MV-4-11 (cell line): Measurements from ENCODE around the gene SON.
A peak's percentile ranks its signal among the peaks of the same experiment; 100 is the strongest.
"Not testable (repeated sequence)": the region's sequence is repeated elsewhere in the genome, so short reads cannot be mapped to it uniquely, and the experiment has no call there.

Source experiments
- DNase-seq: peaks from one replicate; lab custom pipeline; 2025; lab: John Stamatoyannopoulos, UW

Gene SON, protein sequence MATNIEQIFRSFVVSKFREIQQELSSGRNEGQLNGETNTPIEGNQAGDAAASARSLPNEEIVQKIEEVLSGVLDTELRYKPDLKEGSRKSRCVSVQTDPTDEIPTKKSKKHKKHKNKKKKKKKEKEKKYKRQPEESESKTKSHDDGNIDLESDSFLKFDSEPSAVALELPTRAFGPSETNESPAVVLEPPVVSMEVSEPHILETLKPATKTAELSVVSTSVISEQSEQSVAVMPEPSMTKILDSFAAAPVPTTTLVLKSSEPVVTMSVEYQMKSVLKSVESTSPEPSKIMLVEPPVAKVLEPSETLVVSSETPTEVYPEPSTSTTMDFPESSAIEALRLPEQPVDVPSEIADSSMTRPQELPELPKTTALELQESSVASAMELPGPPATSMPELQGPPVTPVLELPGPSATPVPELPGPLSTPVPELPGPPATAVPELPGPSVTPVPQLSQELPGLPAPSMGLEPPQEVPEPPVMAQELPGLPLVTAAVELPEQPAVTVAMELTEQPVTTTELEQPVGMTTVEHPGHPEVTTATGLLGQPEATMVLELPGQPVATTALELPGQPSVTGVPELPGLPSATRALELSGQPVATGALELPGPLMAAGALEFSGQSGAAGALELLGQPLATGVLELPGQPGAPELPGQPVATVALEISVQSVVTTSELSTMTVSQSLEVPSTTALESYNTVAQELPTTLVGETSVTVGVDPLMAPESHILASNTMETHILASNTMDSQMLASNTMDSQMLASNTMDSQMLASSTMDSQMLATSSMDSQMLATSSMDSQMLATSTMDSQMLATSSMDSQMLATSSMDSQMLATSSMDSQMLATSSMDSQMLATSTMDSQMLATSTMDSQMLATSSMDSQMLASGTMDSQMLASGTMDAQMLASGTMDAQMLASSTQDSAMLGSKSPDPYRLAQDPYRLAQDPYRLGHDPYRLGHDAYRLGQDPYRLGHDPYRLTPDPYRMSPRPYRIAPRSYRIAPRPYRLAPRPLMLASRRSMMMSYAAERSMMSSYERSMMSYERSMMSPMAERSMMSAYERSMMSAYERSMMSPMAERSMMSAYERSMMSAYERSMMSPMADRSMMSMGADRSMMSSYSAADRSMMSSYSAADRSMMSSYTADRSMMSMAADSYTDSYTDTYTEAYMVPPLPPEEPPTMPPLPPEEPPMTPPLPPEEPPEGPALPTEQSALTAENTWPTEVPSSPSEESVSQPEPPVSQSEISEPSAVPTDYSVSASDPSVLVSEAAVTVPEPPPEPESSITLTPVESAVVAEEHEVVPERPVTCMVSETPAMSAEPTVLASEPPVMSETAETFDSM (N-terminal part only)

DNA sequence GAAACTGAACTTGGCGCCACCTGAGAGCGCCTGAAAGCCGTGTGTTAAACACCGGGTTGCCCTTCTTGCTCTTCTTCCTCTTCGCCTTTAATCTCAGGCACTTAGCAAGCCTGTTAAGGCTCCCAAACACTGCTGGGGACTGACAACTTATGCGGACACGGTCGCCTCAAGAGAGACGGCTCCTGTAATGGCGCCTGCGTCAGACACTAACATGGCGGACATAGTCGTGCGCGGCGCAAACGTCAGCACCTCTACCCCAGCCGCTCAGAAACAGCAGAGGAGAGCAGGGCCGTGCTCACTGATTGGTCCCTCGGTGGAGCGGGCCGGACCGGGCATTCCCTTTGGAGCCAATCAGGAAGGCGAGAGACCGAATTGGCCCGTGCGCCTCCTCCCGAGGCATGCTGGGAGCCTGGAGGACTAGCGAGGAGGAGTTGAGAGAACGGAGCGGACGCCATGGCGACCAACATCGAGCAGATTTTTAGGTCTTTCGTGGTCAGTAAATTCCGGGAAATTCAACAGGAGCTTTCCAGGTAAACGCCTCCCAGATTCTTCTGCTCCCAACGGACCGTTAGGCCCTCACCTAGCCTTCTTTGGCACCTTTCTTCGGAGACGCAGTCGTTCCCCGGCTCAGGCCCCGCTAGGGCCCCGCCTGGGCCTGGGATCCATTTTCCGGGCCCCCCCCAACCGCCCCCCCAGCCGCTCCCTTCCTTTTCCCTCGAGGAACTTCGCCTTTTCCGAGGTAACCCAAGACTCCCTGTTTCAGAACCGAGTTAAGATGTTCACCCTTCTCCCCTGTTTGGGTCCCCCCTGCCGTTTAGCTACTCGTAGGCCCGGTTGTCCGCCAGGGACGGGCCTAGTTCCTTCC is at the start of gene SON:
Gene SON, plus strand, starts transcription at position 399 of the 865 bp plus-strand sequence. Its CDS starts 55 bp downstream, at position 454.
- peak; percentile 98 for DNase-seq

DNA sequence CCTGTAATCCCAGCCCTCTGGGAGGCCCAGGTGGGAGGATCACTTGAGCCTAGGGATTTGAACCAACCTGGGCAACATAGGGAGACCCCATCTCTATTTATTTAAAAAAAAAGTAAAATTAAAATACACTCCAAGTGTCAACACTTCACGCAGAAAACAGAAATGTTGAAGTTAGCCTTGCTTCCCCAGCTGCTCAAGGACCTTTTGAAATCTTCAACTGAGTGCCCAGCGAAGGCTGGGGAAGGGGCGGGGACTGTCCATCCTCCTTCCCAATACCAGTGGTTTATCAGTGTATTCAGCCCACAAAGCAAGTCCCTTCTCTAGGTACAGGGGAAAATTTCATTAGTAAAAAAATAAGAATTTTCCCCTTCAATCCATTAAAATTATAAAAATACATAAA is 49.1 kb upstream of the SON start:
- DNase-seq, result no peak

DNA sequence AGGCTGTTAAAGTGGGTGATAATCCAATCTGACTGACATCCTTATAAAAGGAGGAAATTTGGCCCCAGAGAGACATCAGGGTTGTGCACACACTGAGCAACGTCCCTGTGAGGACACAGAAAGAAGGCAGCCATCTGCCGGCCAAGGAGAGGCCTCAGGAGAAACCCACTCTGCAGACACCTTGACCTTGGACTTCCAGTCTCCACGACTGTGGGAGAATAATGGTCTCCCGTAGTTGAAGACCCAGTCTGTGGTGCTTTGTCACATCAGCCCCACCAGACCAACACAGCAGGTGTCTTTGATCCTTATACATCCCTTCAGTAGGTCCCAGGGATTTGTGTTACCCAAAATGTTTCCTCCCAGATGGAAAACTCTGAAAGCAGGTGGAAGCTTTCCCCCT is 47.1 kb upstream of the SON start:
- DNase-seq, result no peak

DNA sequence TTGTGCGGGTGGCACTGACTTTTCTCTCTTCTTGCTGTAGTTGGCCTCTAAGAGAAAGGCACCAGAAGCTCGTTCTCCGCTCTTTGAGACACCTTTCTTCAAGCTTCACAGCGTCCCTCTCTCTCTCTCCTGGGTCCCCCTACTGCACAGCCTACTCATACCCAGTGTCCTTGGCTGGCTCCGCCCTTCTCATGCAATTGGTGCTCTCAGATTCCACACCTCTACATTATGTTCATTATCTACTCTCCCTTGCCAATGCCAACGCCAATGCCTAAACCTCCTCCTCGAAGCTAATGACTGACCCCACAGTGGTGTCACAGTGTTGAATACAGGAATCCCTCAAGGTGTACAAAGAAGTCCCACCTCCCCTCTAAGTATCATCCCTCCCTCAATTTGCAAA is 46.5 kb upstream of the SON start:
- no peak for DNase-seq

DNA sequence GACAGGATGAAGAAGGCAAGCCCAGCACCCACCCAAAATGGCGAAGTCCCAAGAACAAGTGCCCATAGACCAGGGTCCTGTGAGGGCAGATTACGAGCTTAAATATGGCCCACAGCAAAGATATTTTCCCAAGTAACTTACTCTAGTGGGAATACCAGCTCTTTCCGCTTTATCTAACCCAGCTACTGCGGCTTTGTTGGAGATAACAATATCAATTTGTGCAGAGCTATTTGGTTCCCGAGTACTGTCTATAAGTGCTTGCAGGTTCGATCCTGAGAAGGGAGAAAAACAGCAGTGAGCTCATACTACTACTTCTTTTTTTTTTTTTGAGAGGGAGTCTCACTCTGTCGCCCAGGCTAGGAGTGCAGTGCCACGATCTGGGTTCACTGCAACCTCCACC is 37.0 kb upstream of the SON start:
- no peak for DNase-seq

DNA sequence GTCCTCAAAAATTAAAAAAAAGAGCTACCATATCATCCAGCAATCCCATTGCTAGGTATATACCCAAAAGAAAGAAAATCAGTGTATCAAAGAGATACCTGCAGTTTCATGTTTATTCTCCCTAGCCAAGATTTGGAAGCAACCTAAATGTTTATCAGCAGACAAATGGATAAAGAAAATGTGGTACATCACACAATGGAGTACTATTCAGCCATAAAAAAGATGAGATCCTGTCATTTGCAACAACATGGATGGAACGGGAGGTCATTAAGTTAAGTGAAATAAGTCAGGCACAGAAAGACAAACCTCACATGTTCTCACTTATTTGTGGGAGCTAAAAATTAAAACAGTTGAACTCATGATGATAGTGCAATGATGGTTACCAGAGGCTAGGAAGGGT is 35.8 kb upstream of the SON start:
- not testable (repeated sequence) for DNase-seq

DNA sequence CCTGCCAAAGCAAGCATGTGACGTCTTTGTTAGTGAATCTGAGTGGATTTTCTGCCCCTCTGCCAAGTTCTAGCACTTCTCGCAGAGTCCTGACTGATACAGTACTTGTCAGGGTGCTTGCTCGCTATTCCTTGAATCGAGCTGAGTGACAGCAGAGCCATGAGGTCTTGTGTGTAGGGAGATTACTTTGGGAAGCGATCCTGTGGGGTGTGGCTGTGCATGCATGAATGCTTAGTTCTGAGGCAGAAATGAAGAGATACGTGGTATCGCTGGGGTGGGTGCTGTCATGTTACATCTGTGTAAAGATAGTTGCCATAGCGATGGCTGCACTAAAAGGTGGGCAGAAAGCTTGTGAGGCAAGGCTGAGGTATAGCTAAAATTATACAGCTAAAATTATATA is 32.0 kb upstream of the SON start:
- no peak for DNase-seq

DNA sequence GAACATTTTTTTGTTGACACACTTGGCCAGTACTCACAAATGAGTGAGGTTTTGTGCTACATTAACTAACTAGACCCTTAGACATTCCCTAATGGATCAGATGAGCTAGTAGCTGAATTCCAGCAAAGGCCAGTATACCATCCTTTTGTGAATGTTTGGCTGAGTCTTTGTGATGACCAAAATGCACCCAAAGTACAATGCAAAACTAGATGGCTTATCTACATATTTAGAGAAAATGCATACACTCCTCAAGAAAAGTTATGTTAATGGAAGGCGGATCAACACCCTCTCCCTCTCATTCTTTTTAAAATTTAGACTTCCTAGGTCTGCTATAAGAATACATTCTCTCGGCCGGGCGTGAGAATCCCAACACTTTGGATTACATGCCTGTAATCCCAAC is 31.2 kb upstream of the SON start:
- no peak for DNase-seq

DNA sequence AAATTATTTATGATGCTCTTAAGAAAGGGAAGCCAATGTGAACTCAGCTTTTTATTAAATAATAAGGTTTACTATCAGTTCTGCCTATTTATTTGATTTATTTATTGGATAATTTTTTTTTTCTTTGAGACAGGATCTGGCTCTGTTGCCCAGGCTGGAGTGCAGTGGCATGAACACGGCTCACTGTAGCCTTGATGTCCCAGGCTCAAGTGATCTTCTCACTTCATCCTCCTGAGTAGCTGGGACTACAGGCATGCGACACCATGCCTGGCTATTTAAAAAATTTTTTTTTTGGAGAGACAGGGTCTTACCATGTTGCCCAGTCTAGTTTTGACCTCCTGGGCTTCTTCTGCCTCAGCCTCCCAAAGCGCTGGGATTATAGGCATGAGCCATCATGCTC is 30.4 kb upstream of the SON start:
- DNase-seq, result no peak

DNA sequence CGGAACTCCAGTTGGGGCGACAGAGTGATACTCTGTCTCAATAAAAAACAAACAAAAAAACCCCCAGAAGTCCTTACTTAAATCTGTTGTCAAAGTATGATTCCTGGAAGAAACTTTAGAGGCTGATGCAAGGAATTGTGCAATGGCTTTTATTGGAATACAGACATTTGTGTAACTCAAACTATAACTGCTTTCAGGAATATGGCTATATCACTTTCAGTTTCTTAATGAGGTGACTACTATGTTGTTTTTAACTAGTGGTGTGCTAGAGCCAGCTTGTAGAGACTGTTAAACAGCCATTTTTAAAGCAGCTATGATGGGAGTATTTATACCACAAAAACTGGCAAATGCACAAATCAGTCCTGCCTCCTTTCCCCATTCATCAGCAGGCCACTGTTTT is 28.6 kb upstream of the SON start:
- DNase-seq, result peak; percentile 48

DNA sequence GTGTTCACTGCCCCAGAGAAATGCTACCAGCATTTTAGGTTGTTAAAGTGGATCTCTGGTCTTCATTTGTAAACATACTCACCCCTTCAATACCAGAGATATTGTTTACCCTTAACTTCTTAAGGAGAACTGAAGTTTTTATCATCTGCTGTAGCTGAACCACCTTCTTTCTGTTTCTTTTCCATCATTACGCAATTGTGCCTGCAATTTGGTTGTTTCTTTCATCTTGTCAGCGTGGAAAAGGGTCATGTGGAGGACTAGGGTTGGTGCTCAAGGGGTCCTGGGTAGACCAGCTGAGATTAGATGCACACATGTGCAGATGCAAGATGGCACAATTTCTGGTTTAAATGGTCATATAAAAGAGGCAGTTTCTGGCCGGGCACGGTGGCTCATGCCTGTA is 23.9 kb upstream of the SON start:
- DNase-seq, result peak; percentile 14

DNA sequence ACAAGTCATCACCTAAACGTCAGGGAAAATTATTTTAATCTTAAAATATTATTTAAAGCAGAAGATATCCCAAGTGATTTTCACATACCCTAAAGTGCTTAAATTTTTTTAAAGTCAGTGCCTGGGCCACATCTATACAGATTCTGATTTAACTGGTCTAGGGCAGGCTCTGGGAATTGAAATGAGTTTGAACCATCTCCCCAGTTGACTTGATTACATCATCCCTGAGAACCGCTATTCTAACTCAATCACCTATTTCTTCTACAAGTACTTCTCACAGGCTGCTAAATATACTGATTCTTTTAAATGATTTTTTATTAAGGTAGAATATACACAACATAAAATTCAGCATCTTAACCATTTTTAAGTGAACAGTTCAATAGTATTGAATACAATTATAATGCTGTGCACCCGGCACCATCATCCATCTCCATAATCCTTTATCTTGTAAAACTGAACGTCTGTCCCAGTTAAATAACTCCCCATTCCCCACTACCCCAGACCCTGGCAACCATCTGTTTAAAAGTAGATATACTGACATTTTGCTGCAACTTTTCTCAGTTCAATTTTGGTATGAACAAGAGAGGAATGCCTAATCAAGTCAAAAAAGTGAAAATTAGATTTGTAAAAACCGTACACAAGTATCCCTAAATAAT is 20.4 kb upstream of the SON start:
- DNase-seq, result no peak

DNA sequence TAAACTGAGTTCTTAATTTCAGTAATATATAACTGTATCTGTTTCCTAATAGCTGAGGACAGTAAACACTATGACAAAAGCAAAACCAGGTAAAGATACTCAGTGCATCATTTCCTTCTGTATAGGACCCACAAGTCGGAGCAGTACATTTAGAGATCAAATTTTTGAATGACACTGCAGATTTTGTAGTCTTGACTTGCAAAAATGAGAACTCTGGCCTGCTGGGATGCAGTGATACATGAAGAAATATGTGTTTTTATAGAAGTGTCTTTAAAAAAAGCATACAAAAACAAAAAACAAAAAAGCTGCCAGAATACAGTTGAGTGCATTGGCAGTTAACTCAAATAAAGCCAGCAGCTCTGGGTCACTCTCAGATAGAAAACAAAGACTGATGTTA is 19.9 kb upstream of the SON start:
- no peak for DNase-seq

DNA sequence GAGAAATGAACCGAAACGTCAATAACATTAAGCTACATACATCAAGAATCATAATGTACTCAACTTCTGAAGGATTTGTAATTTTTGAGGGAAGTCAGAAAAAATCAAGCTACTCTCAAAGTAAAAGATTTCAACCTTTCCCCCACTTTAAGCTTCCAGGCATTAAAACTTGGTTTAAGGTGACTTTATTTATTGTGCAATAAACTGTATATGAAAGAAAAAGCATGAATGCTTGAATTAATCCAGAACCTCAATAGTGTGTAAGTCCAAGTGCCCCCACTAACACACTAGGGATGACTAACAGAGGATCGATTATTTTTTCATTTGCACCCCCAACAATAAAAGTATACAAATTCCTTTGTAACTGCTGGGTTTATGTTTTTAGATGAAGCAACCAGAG is 11.8 kb upstream of the SON start:
- no peak for DNase-seq

DNA sequence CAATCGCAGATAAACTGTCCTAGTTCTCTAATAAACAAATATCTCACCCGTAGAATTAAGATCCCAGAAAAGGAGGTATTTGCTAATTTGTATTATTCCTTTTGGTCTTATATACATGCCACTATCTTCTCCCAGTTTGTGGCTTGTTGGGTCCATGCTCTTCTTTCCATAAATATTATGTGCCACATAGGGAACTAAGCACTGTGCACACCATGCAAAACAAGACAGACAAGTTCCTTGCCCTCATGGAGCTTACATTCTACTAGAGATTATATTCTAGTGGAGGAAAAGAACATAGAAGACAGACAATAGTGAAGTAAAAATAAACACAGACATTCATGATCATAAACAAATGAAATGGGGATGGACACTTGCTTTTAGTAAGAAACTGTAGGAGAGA is 5.6 kb upstream of the SON start:
- no peak for DNase-seq

DNA sequence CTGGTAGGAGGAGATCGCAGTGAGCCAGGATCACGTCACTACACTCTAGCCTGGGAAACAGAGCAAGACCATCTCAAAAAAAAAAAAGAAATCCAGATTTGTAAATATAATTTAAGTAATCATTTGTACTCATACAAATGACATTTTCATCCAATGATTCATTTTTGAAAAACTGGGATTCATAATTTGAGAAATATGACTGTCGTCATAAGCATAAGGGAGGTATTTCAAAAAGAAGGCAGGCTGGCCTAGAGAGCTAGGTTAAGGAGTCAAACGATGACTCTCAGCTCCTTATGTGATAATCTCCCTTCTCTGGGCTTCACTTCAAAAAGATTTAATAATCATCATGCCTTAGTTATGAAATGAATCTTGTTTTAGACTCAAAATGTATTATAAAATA is 3.2 kb upstream of the SON start:
- DNase-seq, result no peak

DNA sequence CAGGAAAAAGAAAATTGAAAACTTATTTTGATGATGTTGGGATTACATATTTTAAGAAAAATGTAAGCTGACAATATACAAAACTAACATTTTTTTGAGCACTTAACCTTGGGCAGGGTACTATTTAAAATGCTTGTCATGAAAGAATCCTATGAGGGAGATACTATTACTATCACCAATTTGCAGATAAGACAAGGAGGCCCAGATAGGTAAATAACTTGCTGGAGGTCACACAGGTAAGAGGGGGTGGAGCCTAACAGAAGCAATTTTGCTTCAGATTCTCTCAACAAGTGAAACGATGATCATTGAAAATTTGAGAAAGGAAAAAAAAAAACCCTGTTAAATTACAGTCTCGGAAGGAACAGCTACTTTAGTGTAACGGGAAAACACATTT is 2.1 kb upstream of the SON start:
- DNase-seq, result no peak

DNA sequence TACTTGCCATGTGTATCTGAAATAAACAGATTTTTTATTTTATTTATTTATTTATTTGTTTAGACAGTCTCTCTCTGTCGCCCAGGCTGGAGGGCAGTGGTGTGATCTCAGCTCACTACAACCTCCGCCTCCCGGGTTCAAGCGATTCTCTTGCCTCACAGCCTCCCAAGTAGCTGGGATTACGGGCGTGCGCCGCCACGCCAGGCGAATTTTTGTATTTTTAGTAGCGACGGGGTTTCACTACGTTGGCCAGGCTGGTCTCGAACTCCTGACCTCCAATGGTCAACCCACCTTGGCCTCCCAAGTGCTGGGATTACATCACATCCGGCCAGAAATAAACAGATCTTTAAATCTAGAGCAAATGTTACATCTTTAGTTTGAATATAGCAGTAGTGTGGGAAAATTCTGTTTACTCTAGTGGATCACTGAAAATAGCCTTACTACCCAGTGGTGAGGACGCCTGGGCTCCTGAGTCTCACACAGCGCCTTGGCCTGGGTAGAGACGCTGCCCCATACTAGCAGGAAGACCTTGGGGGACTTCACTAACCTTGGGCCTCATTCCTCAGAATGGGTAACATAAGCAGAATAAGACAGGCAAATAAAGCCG is 1.6 kb upstream of the SON start:
- no peak for DNase-seq

DNA sequence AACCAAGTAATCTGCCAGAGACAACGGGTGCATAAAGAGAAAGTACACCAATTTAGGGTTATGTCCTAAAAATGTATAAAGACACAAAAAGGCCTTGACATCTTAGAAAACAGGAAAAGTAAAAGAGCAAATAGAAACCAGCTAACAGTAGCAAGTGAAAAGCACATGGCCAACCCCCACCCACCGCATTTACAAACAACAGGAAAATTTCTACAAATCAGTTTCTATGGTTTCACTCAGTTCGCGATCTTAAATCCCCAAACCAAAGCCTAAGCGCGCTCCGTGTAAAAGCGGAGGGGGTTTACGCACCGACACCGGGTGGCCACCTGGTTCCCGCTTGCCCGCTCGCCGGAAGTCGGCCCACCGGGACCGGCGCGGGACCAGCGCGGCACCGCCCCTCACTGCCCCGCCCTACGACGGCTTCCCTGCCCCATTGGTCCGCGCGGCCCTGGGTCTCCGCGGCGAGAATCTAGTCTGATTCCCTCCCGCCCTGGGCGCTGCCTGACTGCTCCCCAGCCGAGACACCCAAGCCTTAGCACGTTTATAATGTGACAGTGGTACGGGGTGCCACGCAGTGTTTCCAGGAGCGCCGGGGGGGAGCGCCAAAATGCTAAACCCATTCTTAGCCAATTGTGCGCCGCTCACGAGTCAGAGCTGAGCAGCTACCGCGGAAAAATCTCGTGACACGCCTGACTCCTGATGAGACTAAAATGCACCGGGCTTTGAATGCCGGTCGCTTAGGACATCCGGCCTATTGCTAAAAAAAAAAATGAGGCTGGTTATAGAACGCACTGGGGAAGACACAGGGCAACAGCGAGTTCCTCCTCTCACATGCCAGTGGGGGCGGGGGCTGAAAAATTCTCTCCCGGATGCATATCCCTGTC is 840 bp upstream of the SON start, which contains the start of gene GART:
Gene GART, minus strand, starts transcription at position 362 of the 884 bp plus-strand sequence. CDS start 2,802 bp downstream, outside the sequence.
- DNase-seq, result peak; percentile 72
